Measurements from ENCODE around the gene UBR2.

UBR2 gene

DNA sequence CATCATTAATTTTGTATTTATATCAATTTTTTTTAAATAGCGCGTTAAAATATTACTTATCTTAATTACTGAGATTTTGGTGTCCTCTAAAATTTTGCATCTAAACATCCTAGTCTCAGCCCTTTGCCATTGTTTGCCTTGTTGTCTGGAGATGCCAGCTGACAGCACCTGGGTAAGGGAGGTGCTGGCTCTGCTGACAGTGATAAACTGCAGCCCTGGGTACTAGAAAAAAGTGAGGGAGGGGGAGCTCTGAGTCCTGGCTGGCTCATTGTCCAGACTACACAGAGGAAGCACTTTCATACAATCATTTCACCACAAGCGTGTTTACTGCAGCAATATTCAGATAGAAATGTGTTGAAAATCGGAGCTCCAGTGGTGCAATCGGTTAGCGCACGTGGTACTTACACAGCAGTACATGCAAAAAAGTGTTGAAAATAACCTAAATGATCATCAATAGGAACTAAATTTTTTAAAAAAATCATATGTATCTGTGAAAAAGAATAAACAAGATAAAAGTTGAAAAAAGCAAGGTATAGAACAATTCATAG, 18.5 kb upstream of the UBR2 start:
- no peaks in the 10 kb centered on the region for H3K27me3 ChIP-seq (replicated peaks; ENCODE audit: control insufficient read depth, insufficient read depth, low read length)
- H3K36me3 ChIP-seq (ENCODE audit: control insufficient read depth, insufficient read depth, low read length) = no peaks in the 10 kb centered on the region
- no peak overlapping the region for H3K4me3 ChIP-seq (replicated peaks; ENCODE audit: low read depth, low read length)
- TF ChIP-seq, protein P1, sequence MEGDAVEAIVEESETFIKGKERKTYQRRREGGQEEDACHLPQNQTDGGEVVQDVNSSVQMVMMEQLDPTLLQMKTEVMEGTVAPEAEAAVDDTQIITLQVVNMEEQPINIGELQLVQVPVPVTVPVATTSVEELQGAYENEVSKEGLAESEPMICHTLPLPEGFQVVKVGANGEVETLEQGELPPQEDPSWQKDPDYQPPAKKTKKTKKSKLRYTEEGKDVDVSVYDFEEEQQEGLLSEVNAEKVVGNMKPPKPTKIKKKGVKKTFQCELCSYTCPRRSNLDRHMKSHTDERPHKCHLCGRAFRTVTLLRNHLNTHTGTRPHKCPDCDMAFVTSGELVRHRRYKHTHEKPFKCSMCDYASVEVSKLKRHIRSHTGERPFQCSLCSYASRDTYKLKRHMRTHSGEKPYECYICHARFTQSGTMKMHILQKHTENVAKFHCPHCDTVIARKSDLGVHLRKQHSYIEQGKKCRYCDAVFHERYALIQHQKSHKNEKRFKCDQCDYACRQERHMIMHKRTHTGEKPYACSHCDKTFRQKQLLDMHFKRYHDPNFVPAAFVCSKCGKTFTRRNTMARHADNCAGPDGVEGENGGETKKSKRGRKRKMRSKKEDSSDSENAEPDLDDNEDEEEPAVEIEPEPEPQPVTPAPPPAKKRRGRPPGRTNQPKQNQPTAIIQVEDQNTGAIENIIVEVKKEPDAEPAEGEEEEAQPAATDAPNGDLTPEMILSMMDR (IDR thresholded peaks at IDR 0.05; ENCODE audit: insufficient read depth, low read length, poor library complexity, severe bottlenecking) = no peak
- no peak for DNase-seq (ENCODE audit: extremely low read depth, insufficient read length)

DNA sequence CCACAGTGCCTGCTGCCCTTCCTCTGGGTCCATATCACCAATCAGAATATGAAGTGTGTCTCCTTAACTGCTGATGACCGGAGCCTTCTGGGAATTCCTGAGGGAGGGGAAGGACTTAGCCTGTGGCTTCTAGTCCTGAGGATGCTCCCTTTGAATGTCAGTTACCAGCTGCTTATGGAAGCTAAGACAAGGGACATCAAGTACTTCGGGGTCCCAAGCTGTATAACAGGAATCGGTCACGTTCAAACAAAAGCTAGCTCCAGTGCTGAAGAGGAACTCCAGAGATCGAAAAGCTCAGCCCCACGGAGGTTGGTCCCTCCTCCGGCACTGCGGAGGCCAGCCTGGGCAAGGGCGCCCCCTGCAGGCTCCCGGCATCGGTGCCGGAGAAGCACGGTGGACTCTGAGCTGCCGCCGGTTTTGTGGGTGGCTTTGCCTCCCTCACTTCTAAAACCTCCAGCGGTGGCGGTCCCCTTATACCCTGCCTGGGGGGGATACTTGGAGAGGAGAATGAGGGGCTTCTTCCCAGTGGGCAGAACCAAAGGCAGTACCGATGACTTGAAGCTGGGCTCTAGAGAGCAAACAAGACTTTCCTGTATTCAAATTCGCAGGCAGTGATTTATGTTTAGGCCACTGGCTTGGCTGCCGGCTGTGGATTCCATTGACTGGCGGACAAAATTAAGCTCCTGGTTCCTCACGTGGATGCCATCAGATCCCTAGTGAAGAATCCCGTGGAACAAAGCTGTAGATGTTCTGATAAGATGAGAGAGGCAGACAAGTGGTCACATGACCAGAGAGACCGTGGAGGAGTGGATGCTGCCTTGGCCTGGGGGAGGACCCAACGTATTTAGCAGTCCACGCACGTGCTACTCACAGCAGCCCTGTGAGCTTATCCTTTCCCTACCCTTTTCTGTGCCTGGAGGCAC, 16.2 kb upstream of the UBR2 start:
- peak; percentile 87 for DNase-seq (ENCODE audit: extremely low read depth, insufficient read length)

DNA sequence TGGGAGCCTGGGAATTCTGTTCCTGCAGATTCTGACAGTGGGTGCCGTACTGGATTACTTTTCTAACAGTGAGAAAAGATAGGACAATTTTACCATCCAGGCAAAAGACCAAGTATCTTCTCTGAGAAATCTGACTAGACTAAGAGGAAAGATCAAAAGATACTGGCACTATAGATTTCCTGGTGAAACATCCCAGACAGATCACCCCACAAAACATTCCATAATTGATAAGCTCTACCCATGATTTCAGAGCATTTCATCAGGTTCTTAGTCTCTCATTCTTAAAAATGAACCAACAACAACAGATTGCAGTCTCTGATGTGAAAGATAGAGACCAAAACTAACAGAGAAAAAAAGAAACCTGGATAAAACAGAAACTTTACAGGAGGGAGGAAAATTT, 13.6 kb upstream of the UBR2 start:
- no peak for DNase-seq (ENCODE audit: extremely low read depth, insufficient read length)
- Histone ChIP-seq H3K27me3 (replicated peaks; ENCODE audit: control insufficient read depth, insufficient read depth, low read length) (no peaks in the 10 kb centered on the region), H3K36me3 (ENCODE audit: control insufficient read depth, insufficient read depth, low read length) (no peaks in the 10 kb centered on the region), H3K4me3 (replicated peaks; ENCODE audit: low read depth, low read length) (no peak overlapping the region)
- TF ChIP-seq, protein P1 (IDR thresholded peaks at IDR 0.05; ENCODE audit: insufficient read depth, low read length, poor library complexity, severe bottlenecking) = no peak

More for the DNA sequence above, 16.2 kb upstream of the UBR2 start:
- peak overlapping the region; percentile 58 for H3K4me3 ChIP-seq (replicated peaks; ENCODE audit: low read depth, low read length)
- no peaks in the 10 kb centered on the region for H3K36me3 ChIP-seq (ENCODE audit: control insufficient read depth, insufficient read depth, low read length)
- TF ChIP-seq, protein P1 (IDR thresholded peaks at IDR 0.05; ENCODE audit: insufficient read depth, low read length, poor library complexity, severe bottlenecking) = peak; percentile 99
- no peaks in the 10 kb centered on the region for H3K27me3 ChIP-seq (replicated peaks; ENCODE audit: control insufficient read depth, insufficient read depth, low read length)

DNA sequence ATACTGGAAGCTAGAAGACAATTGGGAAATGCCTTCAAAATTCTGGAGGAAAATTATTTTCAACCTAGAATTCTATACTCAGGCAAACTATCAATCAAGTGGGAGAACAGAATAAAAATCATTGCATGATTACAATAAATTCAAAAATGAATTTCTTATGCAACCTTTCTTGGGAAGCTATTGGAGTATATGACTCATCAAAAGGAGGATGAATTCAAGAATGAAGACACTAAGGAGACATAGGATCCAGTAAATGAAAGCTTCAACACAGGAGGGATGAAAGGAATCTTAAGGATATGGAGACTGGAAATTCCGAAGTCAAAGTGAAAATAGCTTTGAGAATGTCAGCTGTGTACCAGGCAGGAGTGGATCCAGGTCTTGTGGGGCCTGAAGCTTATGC, 12.6 kb upstream of the UBR2 start:
- TF ChIP-seq, protein P1 (IDR thresholded peaks at IDR 0.05; ENCODE audit: insufficient read depth, low read length, poor library complexity, severe bottlenecking) = no peak
- Histone ChIP-seq H3K36me3 (ENCODE audit: control insufficient read depth, insufficient read depth, low read length) (no peaks in the 10 kb centered on the region), H3K27me3 (replicated peaks; ENCODE audit: control insufficient read depth, insufficient read depth, low read length) (no peaks in the 10 kb centered on the region), H3K4me3 (replicated peaks; ENCODE audit: low read depth, low read length) (no peak overlapping the region)
- no peak for DNase-seq (ENCODE audit: extremely low read depth, insufficient read length)

DNA sequence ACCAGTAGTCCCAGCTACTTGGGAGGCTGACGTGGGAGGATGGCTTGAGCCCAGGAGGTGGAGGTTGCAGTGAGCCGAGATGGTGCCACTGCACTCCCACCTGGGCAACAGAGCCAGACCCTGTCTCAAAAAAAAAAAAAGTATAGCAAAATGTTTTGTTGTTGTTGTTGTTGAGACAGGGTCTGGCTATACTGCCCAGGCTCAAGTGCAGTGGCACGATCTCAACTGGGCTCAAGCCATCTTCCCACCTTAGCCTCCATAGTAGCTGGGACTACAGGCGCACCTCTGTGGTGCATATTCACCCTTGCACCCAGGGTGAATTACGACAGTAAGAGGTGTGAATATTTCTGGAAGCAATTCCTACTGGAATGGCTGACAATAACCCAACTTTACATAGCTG, 11.4 kb upstream of the UBR2 start:
- Histone ChIP-seq H3K4me3 (replicated peaks; ENCODE audit: low read depth, low read length) (no peak overlapping the region), H3K36me3 (ENCODE audit: control insufficient read depth, insufficient read depth, low read length) (no peaks in the 10 kb centered on the region), H3K27me3 (replicated peaks; ENCODE audit: control insufficient read depth, insufficient read depth, low read length) (no peaks in the 10 kb centered on the region)
- TF ChIP-seq, protein P1 (IDR thresholded peaks at IDR 0.05; ENCODE audit: insufficient read depth, low read length, poor library complexity, severe bottlenecking) = no peak
- DNase-seq (ENCODE audit: extremely low read depth, insufficient read length) = no peak

Measured in GM06990 (cell line).